ENCODE results near the gene CHSY1. TPM values are rescaled to one million over a fixed set of nuclear protein-coding genes. Genes with fewer than 3 reads are reported as not detected.

Gene CHSY1
- total RNA-seq, 4 donors from 2014 or later, result 23.7 to 32.8 (median 29.9) TPM

DNA sequence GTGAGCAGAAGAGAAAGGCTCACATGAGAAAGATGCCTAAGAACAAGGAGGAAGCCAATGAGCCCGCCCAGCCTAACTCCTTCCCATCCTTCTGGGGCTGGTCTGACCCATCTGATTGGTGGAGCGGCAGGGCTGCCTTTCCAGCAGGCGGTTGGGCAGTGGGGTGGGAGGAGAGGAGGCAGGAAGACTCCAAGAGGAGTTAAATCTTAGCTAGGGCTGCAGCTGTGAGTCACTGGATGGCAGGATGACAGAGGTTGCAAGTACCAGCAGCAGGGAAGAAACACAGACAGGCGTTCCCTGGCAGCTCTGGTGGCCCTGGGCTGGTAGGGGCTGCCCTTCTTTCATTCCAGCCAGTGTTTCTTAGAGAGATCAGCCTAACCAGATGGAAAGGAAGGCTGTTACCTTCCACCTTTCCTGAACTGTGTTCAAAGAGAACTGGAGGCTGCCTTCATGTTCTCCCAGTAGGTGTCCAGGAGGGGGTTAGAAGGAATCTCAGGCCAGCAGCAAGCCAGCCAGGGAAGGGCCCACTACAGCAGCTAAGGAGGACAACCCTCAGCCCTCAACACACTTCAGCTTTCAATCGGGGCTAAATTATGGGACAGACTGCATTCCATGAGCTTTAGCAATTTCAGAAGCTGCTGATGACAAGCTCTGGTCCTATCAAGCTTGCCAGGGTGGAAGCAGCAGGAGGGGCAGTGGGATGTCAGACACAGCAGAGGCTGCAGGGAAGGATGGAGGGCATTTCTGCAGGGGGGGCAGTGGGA, 50.3 kb downstream of the CHSY1 start:
- intact Hi-C loops (cut with DNase I; ENCODE audit: low total_unique reads), result no loop called here
- no peak overlapping the region for H3K4me3 ChIP-seq (ENCODE audit: low read depth, poor library complexity, severe bottlenecking)
- peak; percentile 95 to 98 for DNase-seq (ENCODE audit: low spot score in 2 of 2)
- WGBS, 2 donors, result 0 to 1% methylated on average over 5 of the region's 5 CpGs
- TF ChIP-seq POLR2A (IDR thresholded peaks at IDR 0.05), result no peak
- TF ChIP-seq, protein P1, sequence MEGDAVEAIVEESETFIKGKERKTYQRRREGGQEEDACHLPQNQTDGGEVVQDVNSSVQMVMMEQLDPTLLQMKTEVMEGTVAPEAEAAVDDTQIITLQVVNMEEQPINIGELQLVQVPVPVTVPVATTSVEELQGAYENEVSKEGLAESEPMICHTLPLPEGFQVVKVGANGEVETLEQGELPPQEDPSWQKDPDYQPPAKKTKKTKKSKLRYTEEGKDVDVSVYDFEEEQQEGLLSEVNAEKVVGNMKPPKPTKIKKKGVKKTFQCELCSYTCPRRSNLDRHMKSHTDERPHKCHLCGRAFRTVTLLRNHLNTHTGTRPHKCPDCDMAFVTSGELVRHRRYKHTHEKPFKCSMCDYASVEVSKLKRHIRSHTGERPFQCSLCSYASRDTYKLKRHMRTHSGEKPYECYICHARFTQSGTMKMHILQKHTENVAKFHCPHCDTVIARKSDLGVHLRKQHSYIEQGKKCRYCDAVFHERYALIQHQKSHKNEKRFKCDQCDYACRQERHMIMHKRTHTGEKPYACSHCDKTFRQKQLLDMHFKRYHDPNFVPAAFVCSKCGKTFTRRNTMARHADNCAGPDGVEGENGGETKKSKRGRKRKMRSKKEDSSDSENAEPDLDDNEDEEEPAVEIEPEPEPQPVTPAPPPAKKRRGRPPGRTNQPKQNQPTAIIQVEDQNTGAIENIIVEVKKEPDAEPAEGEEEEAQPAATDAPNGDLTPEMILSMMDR (IDR thresholded peaks at IDR 0.05), result no peak

GRCh38 chr15:101200181-101200580, 51.7 kb downstream of the CHSY1 start:
- intact Hi-C loops (cut with DNase I; ENCODE audit: low total_unique reads), result no loop called here
- DNase-seq (ENCODE audit: low spot score in 2 of 2), result no peak
- WGBS, 2 donors, result 44 to 49% methylated on average over 9 of the region's 9 CpGs
- no peak for TF ChIP-seq POLR2A (IDR thresholded peaks at IDR 0.05)
- TF ChIP-seq, protein P1 (IDR thresholded peaks at IDR 0.05), result no peak
- H3K4me3 ChIP-seq (ENCODE audit: low read depth, poor library complexity, severe bottlenecking), result no peak overlapping the region

GRCh38 chr15:101198800-101199199, 53.0 kb downstream of the CHSY1 start:
- intact Hi-C loops (cut with DNase I; ENCODE audit: low total_unique reads), result no loop called here
- no peak for TF ChIP-seq POLR2A (IDR thresholded peaks at IDR 0.05)
- H3K4me3 ChIP-seq (ENCODE audit: low read depth, poor library complexity, severe bottlenecking), result no peak overlapping the region
- DNase-seq (ENCODE audit: low spot score in 2 of 2), result no peak
- 47 to 65% methylated on average over 6 of the region's 6 CpGs for WGBS, 2 donors

DNA sequence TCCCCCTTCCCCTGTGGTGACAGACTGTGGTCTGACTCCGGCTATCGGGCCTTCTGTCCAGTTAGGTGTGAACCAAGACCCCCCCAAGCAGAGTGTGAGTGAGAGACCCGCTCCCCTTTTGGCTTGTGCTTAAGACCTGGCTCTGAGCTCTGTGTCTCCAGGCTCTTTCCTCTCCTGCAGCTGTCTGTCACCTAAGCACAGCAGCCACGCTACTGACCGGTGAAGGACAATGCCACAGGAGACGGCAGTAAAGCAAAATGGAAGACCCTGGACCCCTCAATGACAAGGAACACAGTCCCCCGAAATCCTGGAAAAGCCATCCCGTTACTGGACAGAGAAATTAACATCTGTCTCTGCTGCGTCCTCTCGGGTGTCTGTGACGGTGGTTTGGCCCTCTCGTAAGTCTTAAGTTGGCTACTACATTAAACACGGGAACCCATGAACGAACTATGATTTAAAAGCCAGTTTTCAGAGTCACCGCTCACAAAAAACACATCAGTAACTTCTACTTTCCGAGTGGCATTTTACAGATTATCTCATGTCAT, 53.7 kb downstream of the CHSY1 start:
- WGBS, 2 donors, result 75% methylated on average over 16 of the region's 16 CpGs
- intact Hi-C loops (cut with DNase I; ENCODE audit: low total_unique reads), result no loop called here

GRCh38 chr15:101194546-101195125, 57.2 kb downstream of the CHSY1 start:
- intact Hi-C loops (cut with DNase I; ENCODE audit: low total_unique reads), result no loop called here
- WGBS, 2 donors, result 46 to 59% methylated on average over 8 of the region's 8 CpGs
- no peak for TF ChIP-seq POLR2A (IDR thresholded peaks at IDR 0.05)
- TF ChIP-seq, protein P1 (IDR thresholded peaks at IDR 0.05), result no peak
- no peak for DNase-seq (ENCODE audit: low spot score in 2 of 2)
- no peak overlapping the region for H3K4me3 ChIP-seq (ENCODE audit: low read depth, poor library complexity, severe bottlenecking)

More for the DNA sequence above, 53.7 kb downstream of the CHSY1 start:
- no peak for DNase-seq (ENCODE audit: low spot score in 2 of 2)
- TF ChIP-seq, protein P1 (IDR thresholded peaks at IDR 0.05), result no peak
- TF ChIP-seq POLR2A (IDR thresholded peaks at IDR 0.05), result no peak
- H3K4me3 ChIP-seq (ENCODE audit: low read depth, poor library complexity, severe bottlenecking), result no peak overlapping the region

DNA sequence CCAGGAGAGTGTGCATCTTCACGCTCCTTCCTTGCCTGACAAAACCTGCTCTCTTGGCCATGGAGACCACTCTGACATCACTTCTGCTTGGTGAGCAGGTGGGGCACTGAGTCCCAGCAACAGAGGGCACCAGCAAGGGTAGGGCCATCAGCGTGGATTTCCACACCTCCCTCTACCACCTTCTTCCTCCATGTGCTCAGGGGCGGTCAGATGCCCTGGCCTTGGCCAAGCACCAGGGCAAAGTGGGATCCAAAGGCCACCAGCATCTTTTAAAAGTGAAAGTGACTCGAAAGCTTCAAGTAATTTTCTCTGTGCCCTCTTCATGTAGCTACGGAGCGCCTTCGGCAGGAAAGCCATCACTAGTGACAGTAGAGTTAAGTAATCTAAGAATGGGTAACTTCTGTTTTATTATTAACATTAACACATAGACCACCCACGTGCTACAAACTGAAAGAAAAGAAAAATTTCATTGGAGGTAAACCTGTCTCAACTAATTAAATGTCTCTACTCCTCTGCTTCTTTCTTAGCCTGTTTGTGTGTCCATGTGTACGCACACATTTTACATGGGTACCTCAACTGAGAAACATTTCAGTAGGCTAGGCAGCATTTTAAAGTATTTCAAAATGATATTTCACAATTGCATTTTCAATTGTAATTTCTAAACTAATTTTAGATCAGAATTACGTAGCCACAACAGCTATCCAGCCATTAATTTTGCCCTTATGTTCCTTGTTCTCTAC, 57.9 kb downstream of the CHSY1 start:
- H3K4me3 ChIP-seq (ENCODE audit: low read depth, poor library complexity, severe bottlenecking), result no peak overlapping the region
- 48 to 60% methylated on average over 10 of the region's 10 CpGs for WGBS, 2 donors
- intact Hi-C loops (cut with DNase I; ENCODE audit: low total_unique reads), result no loop called here
- TF ChIP-seq, protein P1 (IDR thresholded peaks at IDR 0.05), result no peak
- no peak for TF ChIP-seq POLR2A (IDR thresholded peaks at IDR 0.05)
- DNase-seq (ENCODE audit: low spot score in 2 of 2), result no peak
